ENCODE data around the gene ZIC1. TPM values are rescaled to one million over a fixed set of nuclear protein-coding genes. Genes with fewer than 3 reads are reported as not detected.

The ZIC1 gene
- total RNA-seq, 4 donors from 2014 or later, result 3.9 TPM; not detected in 3

GRCh38 chr3:147369661-147370123, 39.5 kb upstream of the ZIC1 start:
- Histone ChIP-seq H3K4me3 (no peak overlapping the region), H3K27ac (no peak overlapping the region), H3K36me3 (no peaks in the 10 kb centered on the region), H3K4me1 (no peaks in the 10 kb centered on the region), H3K27me3 (peaks cover 95% of the 10 kb centered on the region), H3K9me3 (no peaks in the 10 kb centered on the region)
- 10% methylated on average over 18 of the region's 18 CpGs for WGBS
- DNase-seq (ENCODE audit: low spot score in 2 of 2), result no peak
- TF ChIP-seq POLR2A (IDR thresholded peaks at IDR 0.05) (no peak), EP300 (IDR thresholded peaks at IDR 0.05) (no peak)

DNA sequence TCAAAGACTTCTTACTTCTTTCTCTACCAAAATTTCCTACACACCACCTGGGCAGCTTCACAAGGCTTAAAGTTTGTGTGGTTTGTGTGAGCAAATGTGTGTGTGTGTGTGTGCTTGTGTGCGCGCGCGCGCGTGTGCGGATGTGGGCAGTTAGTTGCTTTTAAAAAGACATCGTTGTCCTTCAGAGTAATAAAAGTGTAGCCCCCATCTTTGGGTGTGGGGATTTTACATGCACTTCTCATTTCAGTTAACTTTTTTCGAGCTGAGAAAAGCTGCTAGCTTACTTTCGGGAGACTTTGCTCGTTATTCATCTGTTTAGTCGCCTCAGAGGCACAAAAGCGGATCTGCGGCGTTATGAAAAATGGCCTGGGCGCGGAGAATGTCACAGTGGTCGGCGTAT, 38.8 kb upstream of the ZIC1 start:
- Histone ChIP-seq H3K9me3 (no peaks in the 10 kb centered on the region), H3K27me3 (peaks cover 95% of the 10 kb centered on the region)

DNA sequence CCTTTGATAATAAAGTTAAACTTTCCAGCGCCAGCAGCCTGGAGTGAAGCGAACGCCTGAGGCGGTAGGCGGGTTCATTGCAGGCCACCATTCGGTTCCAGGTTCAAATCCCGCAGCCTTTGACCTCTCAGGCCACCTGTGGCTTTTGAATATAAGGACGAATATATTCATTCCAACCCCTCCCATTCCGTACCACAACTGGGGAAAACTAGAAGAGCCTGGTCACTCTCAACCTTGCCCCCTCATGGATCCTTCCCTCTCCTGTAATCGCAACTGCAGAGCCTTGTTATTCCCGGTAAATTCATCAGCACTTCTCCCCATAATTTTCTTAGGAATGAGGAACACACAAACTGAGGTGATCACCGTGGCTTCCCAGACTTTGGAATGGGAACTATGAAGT, 38.0 kb upstream of the ZIC1 start:
- Histone ChIP-seq H3K36me3 (no peaks in the 10 kb centered on the region), H3K4me3 (no peak overlapping the region), H3K27me3 (peaks cover 95% of the 10 kb centered on the region), H3K9me3 (no peaks in the 10 kb centered on the region), H3K4me1 (no peaks in the 10 kb centered on the region), H3K27ac (no peak overlapping the region)
- 7% methylated on average over 12 of the region's 12 CpGs for WGBS
- no peak for DNase-seq (ENCODE audit: low spot score in 2 of 2)
- TF ChIP-seq, protein P1, sequence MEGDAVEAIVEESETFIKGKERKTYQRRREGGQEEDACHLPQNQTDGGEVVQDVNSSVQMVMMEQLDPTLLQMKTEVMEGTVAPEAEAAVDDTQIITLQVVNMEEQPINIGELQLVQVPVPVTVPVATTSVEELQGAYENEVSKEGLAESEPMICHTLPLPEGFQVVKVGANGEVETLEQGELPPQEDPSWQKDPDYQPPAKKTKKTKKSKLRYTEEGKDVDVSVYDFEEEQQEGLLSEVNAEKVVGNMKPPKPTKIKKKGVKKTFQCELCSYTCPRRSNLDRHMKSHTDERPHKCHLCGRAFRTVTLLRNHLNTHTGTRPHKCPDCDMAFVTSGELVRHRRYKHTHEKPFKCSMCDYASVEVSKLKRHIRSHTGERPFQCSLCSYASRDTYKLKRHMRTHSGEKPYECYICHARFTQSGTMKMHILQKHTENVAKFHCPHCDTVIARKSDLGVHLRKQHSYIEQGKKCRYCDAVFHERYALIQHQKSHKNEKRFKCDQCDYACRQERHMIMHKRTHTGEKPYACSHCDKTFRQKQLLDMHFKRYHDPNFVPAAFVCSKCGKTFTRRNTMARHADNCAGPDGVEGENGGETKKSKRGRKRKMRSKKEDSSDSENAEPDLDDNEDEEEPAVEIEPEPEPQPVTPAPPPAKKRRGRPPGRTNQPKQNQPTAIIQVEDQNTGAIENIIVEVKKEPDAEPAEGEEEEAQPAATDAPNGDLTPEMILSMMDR (IDR thresholded peaks at IDR 0.05), result no peak
- TF ChIP-seq POLR2AphosphoS5 (IDR thresholded peaks at IDR 0.05), result no peak
- TF ChIP-seq POLR2A (IDR thresholded peaks at IDR 0.05), result no peak
- TF ChIP-seq EP300 (IDR thresholded peaks at IDR 0.05), result no peak

More for the DNA sequence above, 38.8 kb upstream of the ZIC1 start:
- Histone ChIP-seq H3K27ac (no peak overlapping the region), H3K4me1 (no peaks in the 10 kb centered on the region), H3K4me3 (no peak overlapping the region), H3K36me3 (no peaks in the 10 kb centered on the region)
- TF ChIP-seq EP300 (IDR thresholded peaks at IDR 0.05) (no peak), POLR2A (IDR thresholded peaks at IDR 0.05) (no peak), POLR2AphosphoS5 (IDR thresholded peaks at IDR 0.05) (no peak)
- TF ChIP-seq, protein P1 (IDR thresholded peaks at IDR 0.05), result no peak
- DNase-seq (ENCODE audit: low spot score in 2 of 2), result no peak
- WGBS, result 21% methylated on average over 19 of the region's 19 CpGs

DNA sequence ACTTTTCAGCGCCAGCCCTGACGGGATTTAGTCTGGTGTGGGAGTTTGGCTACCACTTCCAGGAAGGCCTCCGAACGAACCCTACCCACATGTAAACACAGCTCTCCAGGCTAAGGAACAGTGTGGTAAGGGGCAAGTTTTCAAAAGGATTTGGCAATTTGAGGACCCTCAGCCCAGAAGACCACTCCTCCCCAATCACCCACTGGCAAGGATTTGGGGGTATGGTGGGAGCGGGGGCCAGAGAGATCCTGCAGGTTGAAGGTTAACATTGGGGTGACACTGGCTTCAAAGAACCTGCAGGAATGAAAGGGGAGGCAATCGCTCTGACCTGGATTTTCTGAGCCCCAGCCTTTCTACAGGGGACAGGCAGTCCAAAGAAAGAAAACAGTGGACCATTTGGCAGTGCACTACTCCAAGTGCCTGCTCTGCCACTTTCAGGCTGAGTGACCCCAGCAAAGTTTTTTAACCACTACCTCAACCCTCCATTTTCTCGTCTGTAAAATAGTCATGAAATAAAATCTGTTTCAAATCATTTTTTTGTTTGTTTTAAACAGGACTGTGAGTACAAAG, 37.3 kb upstream of the ZIC1 start:
- Histone ChIP-seq H3K27ac (no peak overlapping the region), H3K36me3 (no peaks in the 10 kb centered on the region), H3K9me3 (no peaks in the 10 kb centered on the region), H3K27me3 (peaks cover 98% of the 10 kb centered on the region), H3K4me1 (no peaks in the 10 kb centered on the region), H3K4me3 (no peak overlapping the region)
- no peak for TF ChIP-seq EP300 (IDR thresholded peaks at IDR 0.05)
- no peak for TF ChIP-seq POLR2AphosphoS5 (IDR thresholded peaks at IDR 0.05)
- TF ChIP-seq, protein P1 (IDR thresholded peaks at IDR 0.05), result no peak
- TF ChIP-seq POLR2A (IDR thresholded peaks at IDR 0.05), result no peak
- WGBS, result 25% methylated on average over 6 of the region's 7 CpGs
- DNase-seq (ENCODE audit: low spot score in 2 of 2), result no peak

- H3K9me3 ChIP-seq, result no peaks in the 10 kb centered on the region
- WGBS, result 7% methylated on average over 17 of the region's 17 CpGs
- no peaks in the 10 kb centered on the region for H3K4me1 ChIP-seq
- no peak overlapping the region for H3K4me3 ChIP-seq
- no peaks in the 10 kb centered on the region for H3K36me3 ChIP-seq
- H3K27me3 ChIP-seq, result peaks cover 98% of the 10 kb centered on the region
- no peak for DNase-seq (ENCODE audit: low spot score in 2 of 2)
- no peak for TF ChIP-seq POLR2A (IDR thresholded peaks at IDR 0.05)
- no peak for TF ChIP-seq EP300 (IDR thresholded peaks at IDR 0.05)
- TF ChIP-seq POLR2AphosphoS5 (IDR thresholded peaks at IDR 0.05), result no peak
- TF ChIP-seq, protein P1 (IDR thresholded peaks at IDR 0.05), result no peak
- H3K27ac ChIP-seq, result no peak overlapping the region
Measured at GRCh38 chr3:147372525-147373027, 36.6 kb upstream of the ZIC1 start.

Data from suprapubic skin (tissue), 4 donors.